Neuronal stem cell (in vitro differentiated cells): ENCODE data around the gene SEMA3G.
A peak's percentile ranks its signal among the peaks of the same experiment; 100 is the strongest.

Experiments
- DNase-seq: peaks from one replicate; pipeline ENCODE4 v3.0.0-alpha.2; 2013; ENCODE audit warnings: low spot score
- H2AFZ ChIP-seq: one replicate; pipeline ENCODE4 v1.6.1; 2013; ENCODE audit warnings: mild to moderate bottlenecking, low read length, inconsistent platforms
- H2AK5ac ChIP-seq: 2 replicates; pipeline ENCODE4 v1.6.1; 2013; ENCODE audit warnings: low read depth, mild to moderate bottlenecking, inconsistent platforms, low read length, moderate library complexity, mixed read lengths
- H2BK120ac ChIP-seq: 2 replicates; pipeline ENCODE4 v1.6.1; 2013; ENCODE audit warnings: low read depth, mild to moderate bottlenecking, inconsistent platforms, low read length, moderate library complexity, mixed read lengths
- H2BK12ac ChIP-seq: one replicate; pipeline ENCODE4 v1.6.1; 2013; ENCODE audit warnings: low read length, inconsistent platforms
- H2BK15ac ChIP-seq: 2 replicates; pipeline ENCODE4 v1.6.1; 2013; ENCODE audit warnings: mild to moderate bottlenecking, low read length, inconsistent platforms, mixed read lengths
- H2BK5ac ChIP-seq: one replicate; pipeline ENCODE4 v1.6.1; 2013; ENCODE audit warnings: inconsistent platforms, mild to moderate bottlenecking, low read length, moderate library complexity
- H3K14ac ChIP-seq: one replicate; pipeline ENCODE4 v1.6.1; 2013; ENCODE audit warnings: low read length, inconsistent platforms
- H3K18ac ChIP-seq: 2 replicates; pipeline ENCODE4 v1.6.1; 2013; ENCODE audit warnings: low read length, inconsistent platforms
- H3K23ac ChIP-seq: 2 replicates; pipeline ENCODE4 v1.6.1; 2013; ENCODE audit warnings: low read depth, mild to moderate bottlenecking, mixed read lengths, low read length, inconsistent platforms; ENCODE audit not compliant: poor library complexity
- H3K27ac ChIP-seq: replicated peaks from 3 replicates; pipeline ENCODE4 v1.5.1; 2013; ENCODE audit warnings: low read length, inconsistent platforms
- H3K27me3 ChIP-seq, 3 experiments: 2 replicates each; pipeline ENCODE4 v1.6.1; 2013; ENCODE audit warnings: low read length in 3 of 3, mild to moderate bottlenecking in 2 of 3, inconsistent platforms in 1 of 3, low read depth in 1 of 3, mixed read lengths in 1 of 3, moderate library complexity in 1 of 3; ENCODE audit not compliant: control insufficient read depth in 3 of 3, insufficient read depth in 3 of 3
- H3K36me3 ChIP-seq, 2 donors: replicated peaks in 1 of 2; 2 replicates each; pipeline ENCODE4 v1.6.1; 2013; ENCODE audit warnings: low read length in 2 of 2; ENCODE audit not compliant: control insufficient read depth in 2 of 2, insufficient read depth in 2 of 2
- H3K4ac ChIP-seq: 2 replicates; pipeline ENCODE4 v1.6.1; 2013; ENCODE audit warnings: inconsistent platforms, mild to moderate bottlenecking, low read length, moderate library complexity
- H3K4me1 ChIP-seq, 2 donors: 1 replicate in 1 of 2; 2 replicates in 1 of 2; pipeline ENCODE4 v1.6.1; 2013; ENCODE audit warnings: low read length in 2 of 2, low read depth in 1 of 2; ENCODE audit not compliant: control insufficient read depth in 2 of 2, insufficient read depth in 1 of 2
- H3K4me2 ChIP-seq: one replicate; pipeline ENCODE4 v1.6.1; 2013; ENCODE audit warnings: mild to moderate bottlenecking, low read length, inconsistent platforms; ENCODE audit not compliant: insufficient read depth, poor library complexity, severe bottlenecking
- H3K4me3 ChIP-seq, 2 donors: 2 replicates each; pipeline ENCODE4 v1.5.1; 2013; ENCODE audit warnings: low read length in 2 of 2, mild to moderate bottlenecking in 2 of 2, inconsistent platforms in 1 of 2, moderate library complexity in 1 of 2
- H3K79me1 ChIP-seq: one replicate; pipeline ENCODE4 v1.6.1; 2013; ENCODE audit warnings: low read depth, mild to moderate bottlenecking, inconsistent platforms, low read length, moderate library complexity
- H3K9ac ChIP-seq: one replicate; pipeline ENCODE4 v1.6.1; 2013; ENCODE audit warnings: mild to moderate bottlenecking, low read depth, low read length, inconsistent platforms; ENCODE audit not compliant: poor library complexity
- H3K9me3 ChIP-seq, 2 donors: replicated peaks in 1 of 2; 2 replicates each; pipeline versions ENCODE3 to v1.6.1; 2013; ENCODE audit warnings: low read length in 2 of 2, mild to moderate bottlenecking in 2 of 2, inconsistent platforms in 1 of 2, low read depth in 1 of 2, mixed read lengths in 1 of 2, moderate library complexity in 1 of 2; ENCODE audit not compliant: control insufficient read depth in 2 of 2, insufficient read depth in 1 of 2
- H4K8ac ChIP-seq: one replicate; pipeline ENCODE4 v1.6.1; 2013; ENCODE audit warnings: low read depth, mild to moderate bottlenecking, inconsistent platforms, low read length, moderate library complexity
- H4K91ac ChIP-seq: one replicate; pipeline ENCODE4 v1.6.1; 2013; ENCODE audit warnings: low read length, low read depth, mild to moderate bottlenecking, inconsistent platforms; ENCODE audit not compliant: poor library complexity
- WGBS, 2 donors: extraction: QIAGEN DNeasy Blood & Tissue Kit; methylation state at CpG; one replicate each; pipeline ENCODE4 v1.1.7; 2013; ENCODE audit warnings: missing lambda C conversion rate in 2 of 2, mixed read lengths in 1 of 2; ENCODE audit not compliant: insufficient read length in 2 of 2, insufficient replicate concordance in 1 of 2; ENCODE audit errors: extremely low coverage in 2 of 2; 5-methylcytosine and 5-hydroxymethylcytosine counted together

The SEMA3G gene

GRCh38 chr3:52443268-52443610 is 1.7 kb downstream of the SEMA3G start:
- Histone ChIP-seq H2AK5ac (no peak overlapping the region), H3K9ac (peak overlapping the region; percentile 34), H2AFZ (no peak overlapping the region), H3K23ac (peak overlapping the region; percentile 50), H3K14ac (no peak overlapping the region), H3K36me3 (no peaks in the 10 kb centered on the region), H3K27ac (no peak overlapping the region), H3K4me3 (no peak overlapping the region), H3K4ac (no peak overlapping the region), H2BK5ac (no peak overlapping the region), H4K91ac (no peak overlapping the region), H3K4me1 (peaks cover 0 to 18% of the 10 kb centered on the region in 2 donors), H3K18ac (no peak overlapping the region), H3K79me1 (no peaks in the 10 kb centered on the region), H2BK15ac (peak overlapping the region; percentile 22), H2BK120ac (peak overlapping the region; percentile 28), H3K9me3 (no peaks in the 10 kb centered on the region), H3K4me2 (no peak overlapping the region), H2BK12ac (no peak overlapping the region), H4K8ac (no peak overlapping the region), H3K27me3 (peaks cover 0 to 58% (median 0%) of the 10 kb centered on the region in 3 experiments)
- no CpG with 5 or more reads among the region's 8 CpGs for WGBS, 2 donors
- no peak for DNase-seq

- no peak overlapping the region for H2BK120ac ChIP-seq
- peak overlapping the region; percentile 83 for H3K23ac ChIP-seq
- H2BK12ac ChIP-seq: no peak overlapping the region
- H2BK15ac ChIP-seq: peak overlapping the region; percentile 22
- DNase-seq: no peak
- no peaks in the 10 kb centered on the region for H3K9me3 ChIP-seq
- H3K36me3 ChIP-seq: no peaks in the 10 kb centered on the region
- H3K4me1 ChIP-seq: peaks cover 0 to 18% of the 10 kb centered on the region in 2 donors
- no peak overlapping the region for H3K14ac ChIP-seq
- H3K18ac ChIP-seq: peak overlapping the region; percentile 87
- peak overlapping the region; percentile 89 for H2AK5ac ChIP-seq
- peak overlapping the region; percentile 72 for H3K4ac ChIP-seq
- peak overlapping the region; percentile 34 for H3K9ac ChIP-seq
- no peak overlapping the region for H2BK5ac ChIP-seq
- H4K8ac ChIP-seq: no peak overlapping the region
- H4K91ac ChIP-seq: no peak overlapping the region
- H3K79me1 ChIP-seq: no peaks in the 10 kb centered on the region
- no peak overlapping the region for H3K4me2 ChIP-seq
- H3K27me3 ChIP-seq: peaks cover 0 to 55% (median 0%) of the 10 kb centered on the region in 3 experiments
- no peak overlapping the region for H3K4me3 ChIP-seq
- no CpG with 5 or more reads among the region's 16 CpGs for WGBS, 2 donors
- no peak overlapping the region for H3K27ac ChIP-seq
- no peak overlapping the region for H2AFZ ChIP-seq
Observed at GRCh38 chr3:52442409-52443267, 2.3 kb downstream of the SEMA3G start.

DNA sequence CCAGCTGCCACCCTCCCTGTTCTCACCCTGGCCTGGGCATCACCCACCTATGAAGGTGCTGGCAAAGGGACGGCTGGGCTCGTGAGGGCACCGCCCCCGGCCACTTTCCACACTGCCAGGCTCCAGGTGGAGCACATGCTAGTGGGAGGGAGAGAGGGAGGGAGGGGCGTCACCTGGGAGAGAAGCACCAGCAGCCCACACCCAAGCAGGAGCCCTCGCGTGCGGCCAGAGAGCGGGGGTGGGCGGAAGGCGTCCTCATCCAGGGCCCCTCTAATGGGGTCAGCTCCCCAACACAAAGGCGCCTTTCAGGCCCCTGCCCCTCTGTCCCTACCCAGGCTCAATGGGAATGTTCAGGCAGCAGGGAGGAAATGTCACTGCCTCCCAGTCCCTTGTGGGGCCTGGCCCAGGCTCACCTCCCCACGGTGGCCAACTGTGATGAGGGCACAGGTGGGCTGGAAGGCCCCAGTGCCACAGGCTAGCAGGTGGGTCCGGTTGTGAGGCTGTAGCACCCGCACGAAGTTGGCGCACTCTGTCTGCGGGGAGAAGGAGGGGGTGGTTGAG is 3.1 kb downstream of the SEMA3G start:
- H3K79me1 ChIP-seq: no peaks in the 10 kb centered on the region
- DNase-seq: no peak
- H3K4me1 ChIP-seq: peaks cover 0 to 18% of the 10 kb centered on the region in 2 donors
- H2AK5ac ChIP-seq: peak overlapping the region; percentile 90
- no peak overlapping the region for H3K14ac ChIP-seq
- no peak overlapping the region for H3K4me3 ChIP-seq
- peaks cover 0 to 60% (median 0%) of the 10 kb centered on the region in 3 experiments for H3K27me3 ChIP-seq
- no peaks in the 10 kb centered on the region for H3K36me3 ChIP-seq
- H3K4me2 ChIP-seq: no peak overlapping the region
- H3K9ac ChIP-seq: no peak overlapping the region
- H2BK120ac ChIP-seq: no peak overlapping the region
- no peak overlapping the region for H3K27ac ChIP-seq
- no peak overlapping the region for H2AFZ ChIP-seq
- H2BK15ac ChIP-seq: peak overlapping the region; percentile 22
- no peak overlapping the region for H2BK5ac ChIP-seq
- H4K91ac ChIP-seq: peak overlapping the region; percentile 43
- H3K23ac ChIP-seq: peak overlapping the region; percentile 65
- H3K9me3 ChIP-seq: no peaks in the 10 kb centered on the region
- H4K8ac ChIP-seq: no peak overlapping the region
- H3K4ac ChIP-seq: no peak overlapping the region
- no CpG with 5 or more reads among the region's 18 CpGs for WGBS, 2 donors
- H2BK12ac ChIP-seq: peak overlapping the region; percentile 46
- peak overlapping the region; percentile 48 for H3K18ac ChIP-seq

GRCh38 chr3:52441091-52441771 is 3.7 kb downstream of the SEMA3G start:
- no peaks in the 10 kb centered on the region for H3K79me1 ChIP-seq
- H3K4me3 ChIP-seq: no peak overlapping the region
- H2BK15ac ChIP-seq: peak overlapping the region; percentile 85
- H3K36me3 ChIP-seq: no peaks in the 10 kb centered on the region
- DNase-seq: no peak
- no peak overlapping the region for H2BK120ac ChIP-seq
- H3K23ac ChIP-seq: peak overlapping the region; percentile 65
- no peak overlapping the region for H4K91ac ChIP-seq
- H2AFZ ChIP-seq: no peak overlapping the region
- H3K27me3 ChIP-seq: peaks cover 0 to 55% (median 0%) of the 10 kb centered on the region in 3 experiments
- H2AK5ac ChIP-seq: peak overlapping the region; percentile 90
- H3K9ac ChIP-seq: no peak overlapping the region
- no peak overlapping the region for H3K4me2 ChIP-seq
- peak overlapping the region; percentile 38 for H3K18ac ChIP-seq
- no peak overlapping the region for H4K8ac ChIP-seq
- no CpG with 5 or more reads among the region's 23 CpGs for WGBS, 2 donors
- H3K14ac ChIP-seq: no peak overlapping the region
- H2BK5ac ChIP-seq: no peak overlapping the region
- peak overlapping the region; percentile 46 for H2BK12ac ChIP-seq
- H3K4me1 ChIP-seq: peaks cover 0 to 18% of the 10 kb centered on the region in 2 donors
- peak overlapping the region; percentile 37 for H3K4ac ChIP-seq
- no peak overlapping the region for H3K27ac ChIP-seq
- no peaks in the 10 kb centered on the region for H3K9me3 ChIP-seq
